CD14-positive monocyte (primary cell): ENCODE results near the gene KIF20B. TPM values are rescaled to one million over a fixed set of nuclear protein-coding genes. Genes with fewer than 3 reads are reported as not detected.

ENCODE experiments used
- DNase-seq, 3 donors: peaks; one replicate each; pipeline ENCODE4 v3.0.0-alpha.2; 2011 to 2022
- H2AFZ ChIP-seq: 2 replicates; pipeline ENCODE4 v1.6.0; 2012; ENCODE audit warnings: mild to moderate bottlenecking, low read depth, low read length, inconsistent platforms; ENCODE audit not compliant: insufficient read depth, poor library complexity, severe bottlenecking
- H3K27ac ChIP-seq, 2 donors: 1 replicate in 1 of 2; 2 replicates in 1 of 2; pipeline ENCODE4 v1.5.1; 2012 to 2013; ENCODE audit warnings: low read length in 2 of 2, control low read depth in 1 of 2, inconsistent platforms in 1 of 2, low read depth in 1 of 2, mild to moderate bottlenecking in 1 of 2
- H3K27me3 ChIP-seq, 2 donors: one replicate each; pipeline versions ENCODE4 v1.6.0 to v1.6.1; 2011 to 2013; ENCODE audit warnings: low read length in 2 of 2; ENCODE audit not compliant: control insufficient read depth in 2 of 2, insufficient read depth in 2 of 2
- H3K36me3 ChIP-seq, 2 donors: replicated peaks in 1 of 2; 1 replicate in 1 of 2; 2 replicates in 1 of 2; pipeline versions ENCODE4 v1.5.1 to v1.6.1; 2012 to 2013; ENCODE audit warnings: low read length in 2 of 2, control low read depth in 1 of 2, inconsistent platforms in 1 of 2, mild to moderate bottlenecking in 1 of 2; ENCODE audit not compliant: insufficient read depth in 2 of 2, control insufficient read depth in 1 of 2
- H3K4me1 ChIP-seq, 2 donors: 1 replicate in 1 of 2; 2 replicates in 1 of 2; pipeline versions ENCODE4 v1.5.1 to v1.6.1; 2012 to 2013; ENCODE audit warnings: low read length in 2 of 2, control low read depth in 1 of 2, inconsistent platforms in 1 of 2, mild to moderate bottlenecking in 1 of 2, moderate library complexity in 1 of 2; ENCODE audit not compliant: insufficient read depth in 2 of 2, control insufficient read depth in 1 of 2
- H3K4me2 ChIP-seq: replicated peaks from 2 replicates; pipeline ENCODE3; 2012; ENCODE audit warnings: low read length, moderate library complexity, mild to moderate bottlenecking; ENCODE audit not compliant: poor library complexity, severe bottlenecking; ENCODE audit errors: extremely low read depth
- H3K4me3 ChIP-seq, 3 experiments: fragments of 200-600 bp in 1 of 3; sonication (generic) in 1 of 3; replicated peaks in 1 of 3; 1 replicate in 2 of 3; 2 replicates in 1 of 3; pipeline ENCODE4 v1.5.1; 2011 to 2013; ENCODE audit warnings: low read length in 3 of 3, mild to moderate bottlenecking in 3 of 3, control low read depth in 2 of 3, low read depth in 2 of 3, inconsistent platforms in 1 of 3, moderate library complexity in 1 of 3
- H3K79me2 ChIP-seq: 2 replicates; pipeline ENCODE4 v1.6.0; 2012; ENCODE audit warnings: mild to moderate bottlenecking, control low read depth, inconsistent platforms, low read length, moderate library complexity; ENCODE audit not compliant: insufficient read depth
- H3K9ac ChIP-seq: 2 replicates; pipeline ENCODE4 v1.6.0; 2017; ENCODE audit warnings: low read length, mild to moderate bottlenecking; ENCODE audit not compliant: insufficient read depth, poor library complexity, severe bottlenecking
- H3K9me3 ChIP-seq, 2 donors: replicated peaks in 1 of 2; 1 replicate in 1 of 2; 2 replicates in 1 of 2; pipeline versions ENCODE4 v1.5.1 to v1.6.1; 2012 to 2013; ENCODE audit warnings: low read length in 2 of 2, control low read depth in 1 of 2; ENCODE audit not compliant: control insufficient read depth in 1 of 2, insufficient read depth in 1 of 2
- H4K20me1 ChIP-seq: 2 replicates; pipeline ENCODE4 v1.6.0; 2012; ENCODE audit warnings: mild to moderate bottlenecking, low read length, control low read depth, moderate library complexity; ENCODE audit not compliant: insufficient read depth
- H3K27ac Mint-ChIP-seq, 7 donors: one replicate each; pipeline ENCODE4 v1.8.0; 2020; ENCODE audit warnings: mild to moderate bottlenecking in 7 of 7, mixed read lengths in 7 of 7, moderate library complexity in 6 of 7, inconsistent platforms in 2 of 7
- H3K27me3 Mint-ChIP-seq, 3 donors: one replicate each; pipeline ENCODE4 v1.8.0; 2021 to 2022; ENCODE audit warnings: low read depth in 3 of 3, mild to moderate bottlenecking in 3 of 3, mixed read lengths in 3 of 3, moderate library complexity in 3 of 3, inconsistent platforms in 1 of 3
- H3K36me3 Mint-ChIP-seq, 2 donors: one replicate each; pipeline ENCODE4 v1.8.0; 2020; ENCODE audit warnings: mixed read lengths in 2 of 2, inconsistent platforms in 1 of 2, mild to moderate bottlenecking in 1 of 2
- H3K4me1 Mint-ChIP-seq: one replicate; pipeline ENCODE4 v1.8.0; 2020; ENCODE audit warnings: mild to moderate bottlenecking, mixed read lengths
- H3K4me3 Mint-ChIP-seq, 2 donors: one replicate each; pipeline ENCODE4 v1.8.0; 2020; ENCODE audit warnings: mild to moderate bottlenecking in 2 of 2, mixed read lengths in 2 of 2, moderate library complexity in 1 of 2
- H3K9me3 Mint-ChIP-seq, 7 donors: one replicate each; pipeline ENCODE4 v1.8.0; 2020 to 2022; ENCODE audit warnings: mixed read lengths in 7 of 7, mild to moderate bottlenecking in 6 of 7, moderate library complexity in 6 of 7, inconsistent platforms in 2 of 7
- WGBS: methylation state at CpG from one replicate; pipeline ENCODE4 v1.1.5; 2013; ENCODE audit warnings: missing lambda C conversion rate; ENCODE audit not compliant: insufficient coverage; 5-methylcytosine and 5-hydroxymethylcytosine counted together
- intact Hi-C, 2 donors: fragments of 100-400 bp; cut with micrococcal nuclease; formaldehyde crosslinking; loops; one replicate each; pipeline versions ENCODE4 v1.15.0 to v1.15.1; 2023
- polyA plus RNA-seq, 3 donors: library from polyadenylated mRNA; depleted of rRNA in 1 of 3; unstranded in 2 of 3; stranded (reverse) in 1 of 3; fragments of 300-500 nt in 2 of 3; fragments of >200 nt in 1 of 3; fragmentation: Illumina TruSeq in 2 of 3; gene quantifications; 1 replicate in 2 of 3; 2 replicates in 1 of 3; pipeline ENCODE4 v1.2.3, GENCODE V29; 2012 to 2021
- TF ChIP-seq, protein P1 (sequence below): fragments of 200-600 bp; IDR thresholded peaks from one replicate; pipeline ENCODE4 v1.8.0; 2022; ENCODE audit warnings: antibody characterized with exemption, mild to moderate bottlenecking

Gene KIF20B
- polyA plus RNA-seq, 3 donors, result 0.44 to 3.9 (median 1.5) TPM

DNA sequence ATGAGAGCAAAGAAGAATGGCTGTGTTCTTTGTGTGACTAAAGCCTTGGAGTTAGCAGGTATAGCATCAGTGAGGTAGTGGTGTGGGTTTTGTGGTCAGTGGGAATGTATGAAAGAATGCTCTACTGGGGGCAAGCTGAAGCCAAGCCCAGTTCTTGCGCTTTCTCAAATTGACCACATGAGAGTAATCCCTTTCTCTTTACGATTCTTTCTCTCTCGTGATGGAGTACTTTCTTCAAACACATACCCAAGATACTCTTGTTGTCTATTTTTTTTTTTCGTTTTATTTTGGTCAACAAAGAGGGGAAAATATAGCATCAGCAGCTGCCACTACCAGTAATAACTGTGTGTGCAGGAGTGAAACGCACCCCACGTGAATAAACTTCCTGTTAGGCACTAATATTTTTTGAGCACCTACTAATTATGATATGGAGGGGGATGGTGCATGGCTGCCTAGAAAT, 48.0 kb upstream of the KIF20B start:
- H3K27ac Mint-ChIP-seq, result no peak overlapping the region
- Histone ChIP-seq H3K36me3 (no peaks in the 10 kb centered on the region), H3K4me1 (peaks cover 8 to 11% of the 10 kb centered on the region in 2 donors), H4K20me1 (no peaks in the 10 kb centered on the region), H3K9me3 (no peaks in the 10 kb centered on the region), H3K4me3 (no peak overlapping the region), H3K79me2 (no peaks in the 10 kb centered on the region), H3K27me3 (no peaks in the 10 kb centered on the region), H3K4me2 (no peak overlapping the region), H3K27ac (no peak overlapping the region), H2AFZ (no peak overlapping the region), H3K9ac (no peak overlapping the region)
- TF ChIP-seq, protein P1, sequence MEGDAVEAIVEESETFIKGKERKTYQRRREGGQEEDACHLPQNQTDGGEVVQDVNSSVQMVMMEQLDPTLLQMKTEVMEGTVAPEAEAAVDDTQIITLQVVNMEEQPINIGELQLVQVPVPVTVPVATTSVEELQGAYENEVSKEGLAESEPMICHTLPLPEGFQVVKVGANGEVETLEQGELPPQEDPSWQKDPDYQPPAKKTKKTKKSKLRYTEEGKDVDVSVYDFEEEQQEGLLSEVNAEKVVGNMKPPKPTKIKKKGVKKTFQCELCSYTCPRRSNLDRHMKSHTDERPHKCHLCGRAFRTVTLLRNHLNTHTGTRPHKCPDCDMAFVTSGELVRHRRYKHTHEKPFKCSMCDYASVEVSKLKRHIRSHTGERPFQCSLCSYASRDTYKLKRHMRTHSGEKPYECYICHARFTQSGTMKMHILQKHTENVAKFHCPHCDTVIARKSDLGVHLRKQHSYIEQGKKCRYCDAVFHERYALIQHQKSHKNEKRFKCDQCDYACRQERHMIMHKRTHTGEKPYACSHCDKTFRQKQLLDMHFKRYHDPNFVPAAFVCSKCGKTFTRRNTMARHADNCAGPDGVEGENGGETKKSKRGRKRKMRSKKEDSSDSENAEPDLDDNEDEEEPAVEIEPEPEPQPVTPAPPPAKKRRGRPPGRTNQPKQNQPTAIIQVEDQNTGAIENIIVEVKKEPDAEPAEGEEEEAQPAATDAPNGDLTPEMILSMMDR, result no peak
- H3K9me3 Mint-ChIP-seq, result peaks cover 0 to 11% (median 2%) of the 10 kb centered on the region in 7 donors
- H3K27me3 Mint-ChIP-seq, result peaks cover 0 to 5% (median 1%) of the 10 kb centered on the region in 3 donors
- WGBS, result no CpG with 5 or more reads among the region's 6 CpGs
- intact Hi-C loops, result no loop called here
- no peak for DNase-seq
- peaks cover 15% of the 10 kb centered on the region for H3K4me1 Mint-ChIP-seq
- H3K4me3 Mint-ChIP-seq, result no peak overlapping the region
- H3K36me3 Mint-ChIP-seq, result no peaks in the 10 kb centered on the region

GRCh38 chr10:89655722-89656121, 45.7 kb upstream of the KIF20B start:
- H3K27me3 ChIP-seq, result no peaks in the 10 kb centered on the region
- H3K36me3 ChIP-seq, result no peaks in the 10 kb centered on the region
- H3K79me2 ChIP-seq, result no peaks in the 10 kb centered on the region
- Mint-ChIP-seq H3K4me3 (no peak overlapping the region), H3K9me3 (peaks cover 0 to 5% (median 2%) of the 10 kb centered on the region in 7 donors), H3K4me1 (peaks cover 15% of the 10 kb centered on the region), H3K27ac (no peak overlapping the region), H3K27me3 (peaks cover 0 to 1% (median 1%) of the 10 kb centered on the region in 3 donors), H3K36me3 (no peaks in the 10 kb centered on the region)
- no peak overlapping the region for H3K4me2 ChIP-seq
- no peaks in the 10 kb centered on the region for H4K20me1 ChIP-seq
- no peak overlapping the region for H3K27ac ChIP-seq
- H3K9ac ChIP-seq, result no peak overlapping the region
- intact Hi-C loops, result no loop called here
- TF ChIP-seq, protein P1, result no peak
- no peak overlapping the region for H2AFZ ChIP-seq
- no peaks in the 10 kb centered on the region for H3K9me3 ChIP-seq
- H3K4me1 ChIP-seq, result peaks cover 8 to 11% of the 10 kb centered on the region in 2 donors
- H3K4me3 ChIP-seq, result no peak overlapping the region
- no peak for DNase-seq
- 100% methylated on average over 1 of the region's 1 CpG for WGBS
